Germinal center (tissue), 1 donor: ENCODE measurements around the gene CHPF.

Source experiments
- DNase-seq: peaks from one replicate; pipeline ENCODE4 v3.0.0; 2012; ENCODE audit warnings: mixed read lengths, low spot score

CHPF gene, protein sequence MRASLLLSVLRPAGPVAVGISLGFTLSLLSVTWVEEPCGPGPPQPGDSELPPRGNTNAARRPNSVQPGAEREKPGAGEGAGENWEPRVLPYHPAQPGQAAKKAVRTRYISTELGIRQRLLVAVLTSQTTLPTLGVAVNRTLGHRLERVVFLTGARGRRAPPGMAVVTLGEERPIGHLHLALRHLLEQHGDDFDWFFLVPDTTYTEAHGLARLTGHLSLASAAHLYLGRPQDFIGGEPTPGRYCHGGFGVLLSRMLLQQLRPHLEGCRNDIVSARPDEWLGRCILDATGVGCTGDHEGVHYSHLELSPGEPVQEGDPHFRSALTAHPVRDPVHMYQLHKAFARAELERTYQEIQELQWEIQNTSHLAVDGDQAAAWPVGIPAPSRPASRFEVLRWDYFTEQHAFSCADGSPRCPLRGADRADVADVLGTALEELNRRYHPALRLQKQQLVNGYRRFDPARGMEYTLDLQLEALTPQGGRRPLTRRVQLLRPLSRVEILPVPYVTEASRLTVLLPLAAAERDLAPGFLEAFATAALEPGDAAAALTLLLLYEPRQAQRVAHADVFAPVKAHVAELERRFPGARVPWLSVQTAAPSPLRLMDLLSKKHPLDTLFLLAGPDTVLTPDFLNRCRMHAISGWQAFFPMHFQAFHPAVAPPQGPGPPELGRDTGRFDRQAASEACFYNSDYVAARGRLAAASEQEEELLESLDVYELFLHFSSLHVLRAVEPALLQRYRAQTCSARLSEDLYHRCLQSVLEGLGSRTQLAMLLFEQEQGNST

DNA sequence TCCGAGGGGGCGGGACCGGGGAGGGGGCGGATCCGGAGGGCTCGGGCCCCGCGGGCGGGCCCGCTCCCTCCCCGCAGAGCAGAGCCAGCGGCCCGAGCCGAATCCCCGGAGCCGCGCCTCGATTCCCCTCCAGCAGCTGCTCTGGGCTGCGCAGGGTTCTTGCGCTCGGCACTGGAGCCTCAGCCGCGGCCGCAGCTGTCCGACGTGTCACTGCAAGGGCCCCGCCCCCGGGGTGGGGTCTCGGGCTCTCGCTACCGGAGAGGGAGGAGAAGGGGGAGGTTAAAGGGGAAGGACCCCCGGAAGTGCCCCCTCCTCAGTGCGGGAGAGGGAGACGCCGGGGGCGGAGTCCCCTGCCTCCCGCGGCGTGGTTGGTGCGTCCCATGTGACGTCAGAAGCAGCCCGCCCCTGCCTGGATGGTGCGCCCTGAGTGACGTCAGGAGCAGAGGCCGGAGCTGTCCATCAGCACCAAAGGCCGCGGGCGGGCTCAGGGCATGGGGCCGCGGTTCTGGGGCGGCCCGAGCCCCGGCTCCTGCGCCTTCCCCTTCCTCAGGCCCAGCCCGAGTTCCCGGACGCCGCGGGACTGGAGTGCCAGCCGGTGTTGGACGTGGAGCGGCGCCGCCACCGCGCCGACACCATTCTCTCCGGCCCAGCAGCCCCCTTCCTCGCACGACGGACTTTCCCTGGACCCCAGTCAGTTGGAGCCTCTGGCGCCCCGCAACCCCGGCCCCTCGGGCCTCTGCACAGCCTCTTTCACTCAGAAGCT, at the start of gene CHPF, which contains the start of gene TMEM198:
Gene CHPF (minus strand): TSS at position 214 of the 763 bp plus-strand sequence. CDS start 271 bp downstream, outside the sequence.
Gene TMEM198 (plus strand): TSS at position 433 of the 763 bp plus-strand sequence. CDS start 700 bp downstream, outside the sequence.
- peak; percentile 96 for DNase-seq

DNA sequence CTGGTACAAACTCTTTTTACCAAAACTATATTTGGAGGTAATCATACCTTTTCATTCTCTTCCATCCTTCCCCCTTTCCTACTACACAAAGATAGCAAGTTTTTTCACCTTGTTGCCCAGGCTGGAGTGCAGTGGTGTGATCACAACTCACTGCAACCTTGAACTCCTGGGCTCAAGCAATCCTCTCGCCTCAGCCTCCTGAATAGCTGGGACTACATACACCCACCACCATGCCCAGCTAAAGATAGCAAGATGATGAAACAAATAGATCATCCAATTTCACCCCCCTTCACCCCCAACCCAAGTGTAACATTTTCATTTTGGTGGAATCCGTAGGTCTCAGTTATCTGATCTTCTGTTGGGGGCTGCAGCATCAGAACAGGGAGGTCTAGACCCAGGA, 49.5 kb upstream of the CHPF start:
- no peak for DNase-seq

DNA sequence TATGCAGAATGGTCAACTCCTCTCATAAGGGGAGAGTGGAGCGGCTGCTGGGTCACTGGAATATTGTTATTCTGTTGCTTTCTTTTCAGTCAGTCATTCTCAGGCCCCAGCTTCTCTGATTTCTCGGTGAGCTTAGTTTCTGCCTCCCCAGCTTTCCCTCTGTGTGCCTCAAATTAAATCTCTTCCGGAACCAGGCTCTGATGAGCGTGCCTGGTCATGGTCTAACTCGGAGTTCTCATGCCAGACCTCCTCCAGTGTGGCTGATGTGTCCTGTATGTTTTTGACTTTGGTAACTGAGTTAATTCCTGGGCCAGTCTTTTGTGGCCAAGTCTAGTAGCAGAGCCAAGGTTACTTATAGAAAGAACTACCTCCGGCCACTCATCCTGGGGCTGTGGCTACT, 49.1 kb upstream of the CHPF start:
- DNase-seq: no peak

DNA sequence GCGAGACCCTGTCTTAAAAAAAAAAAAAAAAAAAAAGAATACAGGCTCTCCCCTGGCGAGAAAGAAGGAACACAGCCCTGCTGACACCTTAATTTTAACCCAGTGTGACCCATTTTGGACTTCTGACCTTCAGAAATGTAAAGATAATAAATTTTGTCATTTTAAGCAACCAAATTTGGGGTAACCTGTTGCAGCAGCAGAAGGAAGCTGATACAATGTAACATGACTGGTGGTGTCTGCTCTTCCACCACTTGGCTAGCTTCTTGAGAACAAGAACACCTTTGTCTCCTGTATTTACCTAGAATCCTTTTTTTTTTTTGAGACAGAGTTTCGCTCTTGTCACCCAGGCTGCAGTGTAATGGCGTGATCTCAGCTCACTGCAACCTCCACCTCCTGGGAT, 47.5 kb upstream of the CHPF start:
- no peak for DNase-seq

DNA sequence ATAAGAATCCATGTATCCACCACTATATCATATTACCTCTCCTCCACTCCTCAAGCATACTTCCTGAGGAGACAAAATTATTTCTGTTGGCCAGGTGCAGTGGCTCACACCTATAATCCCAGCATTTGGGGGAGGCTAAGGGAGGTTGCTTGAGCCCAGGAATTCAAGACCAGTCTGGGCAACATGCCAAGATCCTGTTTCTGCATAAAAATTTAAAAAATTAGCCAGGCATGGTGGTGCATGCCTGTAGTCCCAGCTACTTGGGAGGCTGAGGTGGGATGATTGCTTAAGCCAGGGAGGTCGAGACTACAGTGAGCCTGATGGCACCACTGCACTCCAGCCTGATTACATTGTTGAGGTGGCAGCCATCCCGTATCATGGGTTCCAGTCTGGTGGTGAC, 37.7 kb upstream of the CHPF start:
- no peak for DNase-seq

DNA sequence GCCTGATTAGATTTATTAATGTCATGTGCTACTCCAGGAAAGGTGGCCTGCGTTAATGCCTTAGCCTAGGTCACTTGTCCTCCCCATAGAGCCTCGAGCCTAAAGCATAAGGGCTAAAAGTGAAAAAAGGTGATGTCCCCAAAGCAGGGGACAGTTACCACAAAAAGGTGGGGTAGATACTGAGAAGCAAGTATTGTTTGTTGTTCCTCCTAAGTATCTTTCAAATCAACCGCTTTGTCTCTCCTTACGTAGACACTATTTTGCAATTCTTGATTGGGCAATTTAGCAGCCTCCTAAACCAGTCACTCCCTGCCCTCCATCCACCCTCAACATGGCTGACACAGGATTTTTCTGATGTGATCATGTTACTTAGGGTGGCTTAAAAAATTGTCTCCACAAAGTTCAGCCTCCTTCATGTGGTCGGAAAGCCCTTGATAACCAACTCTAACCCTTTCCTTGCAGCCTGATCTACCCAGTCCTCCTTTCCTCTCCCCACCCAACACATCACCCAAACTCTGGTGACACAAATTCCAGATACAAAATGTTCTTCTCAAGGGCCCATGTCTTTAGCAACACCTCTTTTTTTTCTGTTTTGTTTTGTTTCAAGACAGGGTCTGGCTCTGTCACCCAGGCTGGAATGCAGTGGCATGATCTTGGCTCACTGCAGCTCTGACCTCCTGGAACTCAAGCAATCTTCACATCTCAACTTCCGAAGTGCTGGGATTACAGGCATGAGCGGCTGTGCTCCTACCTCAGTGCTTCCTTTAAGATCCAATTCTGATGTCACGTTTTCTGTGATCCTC, 35.4 kb upstream of the CHPF start:
- no peak for DNase-seq

DNA sequence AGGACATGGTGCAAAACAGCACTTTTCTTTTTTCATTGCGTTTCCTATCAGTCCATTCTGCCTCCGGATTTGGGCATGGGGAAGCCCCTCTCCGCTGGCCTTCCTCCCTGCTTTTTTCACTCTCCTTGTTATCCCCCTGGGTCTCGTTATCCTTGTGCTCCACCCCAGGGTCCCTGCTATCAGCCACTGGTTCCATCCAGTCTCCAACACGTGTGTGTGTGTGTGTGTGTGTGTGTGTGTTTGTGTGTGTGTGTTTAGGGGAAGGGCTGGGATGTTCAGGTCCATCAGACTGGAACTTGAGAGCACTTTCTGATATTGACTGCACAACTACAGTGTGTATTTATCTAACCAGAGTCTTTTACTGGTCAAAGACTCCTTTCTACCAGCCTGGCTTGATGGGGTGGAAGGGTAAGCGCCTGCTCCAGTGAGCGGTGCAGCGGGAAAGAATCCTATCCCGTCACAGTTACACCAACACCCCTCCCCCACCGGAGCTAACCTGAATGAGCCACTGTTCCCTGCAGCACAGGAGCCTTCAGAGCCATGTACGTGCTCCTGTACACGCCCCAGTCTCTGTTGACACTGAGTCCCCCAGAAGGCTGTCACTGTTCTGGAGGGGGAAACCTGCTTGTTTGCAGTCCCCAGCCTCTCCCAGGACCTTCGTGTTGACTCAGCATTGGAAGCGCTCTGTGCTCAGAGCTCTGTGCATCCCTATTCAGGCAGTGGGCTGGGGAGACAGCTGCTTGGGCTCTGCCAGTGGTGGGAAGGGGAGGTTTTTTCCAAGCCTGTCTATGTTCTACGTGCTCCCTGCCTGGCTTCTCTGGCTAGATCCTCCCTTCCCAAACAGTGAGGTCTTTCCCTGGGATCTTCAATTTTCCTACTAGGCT, 33.1 kb upstream of the CHPF start:
- no peak for DNase-seq

DNA sequence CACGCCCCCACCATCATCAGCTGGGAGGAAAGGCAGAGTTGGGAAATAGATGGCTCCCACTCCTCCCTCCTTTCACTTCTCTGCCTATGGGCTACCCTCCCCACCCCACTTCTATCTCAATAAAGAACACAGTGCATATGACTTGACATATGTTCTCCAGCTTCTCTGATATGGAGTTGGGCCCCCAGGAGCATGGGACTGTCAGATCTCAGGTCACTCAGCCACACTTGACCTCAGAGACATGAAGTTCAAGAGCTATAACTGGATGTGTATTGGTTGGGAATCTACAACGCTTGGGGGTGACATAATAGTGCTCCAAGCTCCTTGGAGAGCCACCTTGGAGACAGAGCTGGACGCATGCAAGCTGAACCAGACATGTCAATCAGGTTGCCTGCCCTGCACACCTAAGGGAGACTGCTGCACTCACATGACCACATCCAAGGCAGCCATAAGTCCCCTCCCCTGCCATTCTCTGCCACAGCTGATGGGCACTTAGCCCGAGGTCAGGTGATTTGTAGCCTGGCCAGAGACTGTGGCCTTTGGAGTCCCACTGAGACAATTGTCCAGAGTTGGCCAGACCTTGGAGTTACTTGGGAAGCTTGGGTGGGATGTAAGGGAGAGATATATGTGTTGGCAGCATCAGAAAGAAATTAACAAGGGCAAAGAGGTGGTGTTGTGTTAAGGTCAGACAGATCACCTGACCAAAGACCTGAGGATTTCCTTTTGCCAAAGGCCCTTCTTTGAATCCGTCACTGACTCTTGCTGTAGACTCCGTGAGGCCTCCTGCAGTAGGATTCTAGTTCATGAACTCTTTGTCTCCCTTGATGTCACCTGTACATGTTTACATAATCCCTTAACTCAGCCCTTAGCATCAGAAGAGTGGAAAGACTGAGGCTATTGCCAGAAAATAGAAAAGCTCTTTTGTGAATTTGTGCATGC, 32.2 kb upstream of the CHPF start:
- no peak for DNase-seq

DNA sequence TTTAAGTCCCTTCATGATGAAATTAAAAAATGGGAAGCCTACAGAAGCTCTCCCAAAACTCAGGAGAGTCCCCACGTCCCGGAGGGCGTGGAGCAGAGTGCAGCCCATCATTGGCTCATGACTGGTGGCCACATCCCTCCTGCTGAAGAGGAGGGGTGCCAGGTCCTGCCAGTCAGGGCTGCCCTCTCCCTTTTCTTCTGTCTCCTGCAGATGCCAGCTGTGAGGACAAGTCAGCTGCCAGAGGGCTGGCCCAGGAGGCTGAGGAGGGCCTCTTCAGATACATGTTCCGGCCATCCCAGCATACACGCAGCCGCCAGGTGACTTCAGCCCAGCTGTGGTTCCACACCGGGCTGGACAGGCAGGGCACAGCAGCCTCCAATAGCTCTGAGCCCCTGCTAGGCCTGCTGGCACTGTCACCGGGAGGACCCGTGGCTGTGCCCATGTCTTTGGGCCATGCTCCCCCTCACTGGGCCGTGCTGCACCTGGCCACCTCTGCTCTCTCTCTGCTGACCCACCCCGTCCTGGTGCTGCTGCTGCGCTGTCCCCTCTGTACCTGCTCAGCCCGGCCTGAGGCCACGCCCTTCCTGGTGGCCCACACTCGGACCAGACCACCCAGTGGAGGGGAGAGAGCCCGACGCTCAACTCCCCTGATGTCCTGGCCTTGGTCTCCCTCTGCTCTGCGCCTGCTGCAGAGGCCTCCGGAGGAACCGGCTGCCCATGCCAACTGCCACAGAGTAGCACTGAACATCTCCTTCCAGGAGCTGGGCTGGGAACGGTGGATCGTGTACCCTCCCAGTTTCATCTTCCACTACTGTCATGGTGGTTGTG, 31.1 kb upstream of the CHPF start:
- DNase-seq: no peak

DNA sequence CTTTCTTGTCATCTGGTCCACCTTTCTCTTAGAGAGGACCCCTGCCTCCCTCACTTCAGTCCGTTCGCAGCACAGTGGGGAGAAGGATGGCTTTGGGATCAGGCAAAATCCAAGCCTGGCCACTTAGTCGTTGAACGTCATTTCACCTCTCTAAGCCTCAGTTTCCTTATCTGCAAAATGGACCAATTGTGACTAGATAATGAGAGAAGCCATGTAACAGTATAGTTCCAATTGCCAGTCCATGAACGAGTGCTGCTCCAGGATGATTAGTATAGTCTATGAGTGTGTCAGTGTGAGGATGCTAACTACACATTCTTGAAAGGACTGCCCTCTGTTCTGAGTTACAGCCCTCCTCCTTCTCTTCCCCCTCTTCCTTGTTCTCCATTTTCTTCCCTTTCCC, 29.6 kb upstream of the CHPF start:
- no peak for DNase-seq

DNA sequence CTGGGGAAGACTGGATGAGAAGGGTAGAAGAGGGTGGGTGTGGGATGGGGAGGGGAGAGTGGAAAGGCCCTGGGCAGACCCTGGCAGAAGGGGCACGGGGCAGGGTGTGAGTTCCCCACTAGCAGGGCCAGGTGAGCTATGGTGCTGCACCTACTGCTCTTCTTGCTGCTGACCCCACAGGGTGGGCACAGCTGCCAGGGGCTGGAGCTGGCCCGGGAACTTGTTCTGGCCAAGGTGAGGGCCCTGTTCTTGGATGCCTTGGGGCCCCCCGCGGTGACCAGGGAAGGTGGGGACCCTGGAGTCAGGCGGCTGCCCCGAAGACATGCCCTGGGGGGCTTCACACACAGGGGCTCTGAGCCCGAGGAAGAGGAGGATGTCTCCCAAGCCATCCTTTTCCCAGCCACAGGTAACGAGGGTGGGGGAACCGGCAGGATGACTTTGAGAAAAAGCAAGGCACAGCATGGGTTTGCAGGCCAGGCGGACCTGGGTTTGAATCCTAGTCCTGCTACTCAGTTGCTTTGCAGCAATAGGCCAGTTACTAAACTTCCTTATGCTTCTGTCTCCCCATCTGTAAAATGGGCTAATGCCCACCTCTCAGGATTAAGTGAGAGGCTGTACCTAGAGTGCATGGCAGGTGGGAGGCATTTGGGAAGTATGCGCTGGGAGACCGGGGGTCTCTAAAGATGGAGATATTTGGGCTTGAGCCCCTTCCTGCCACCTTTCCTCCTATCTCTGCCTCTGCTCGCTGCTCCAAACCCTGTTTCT, 28.8 kb upstream of the CHPF start, which contains the start of gene INHA:
Gene INHA (plus strand): TSS at position 74 of the 765 bp plus-strand sequence. CDS start 65 bp downstream, at position 139.
- DNase-seq: no peak

DNA sequence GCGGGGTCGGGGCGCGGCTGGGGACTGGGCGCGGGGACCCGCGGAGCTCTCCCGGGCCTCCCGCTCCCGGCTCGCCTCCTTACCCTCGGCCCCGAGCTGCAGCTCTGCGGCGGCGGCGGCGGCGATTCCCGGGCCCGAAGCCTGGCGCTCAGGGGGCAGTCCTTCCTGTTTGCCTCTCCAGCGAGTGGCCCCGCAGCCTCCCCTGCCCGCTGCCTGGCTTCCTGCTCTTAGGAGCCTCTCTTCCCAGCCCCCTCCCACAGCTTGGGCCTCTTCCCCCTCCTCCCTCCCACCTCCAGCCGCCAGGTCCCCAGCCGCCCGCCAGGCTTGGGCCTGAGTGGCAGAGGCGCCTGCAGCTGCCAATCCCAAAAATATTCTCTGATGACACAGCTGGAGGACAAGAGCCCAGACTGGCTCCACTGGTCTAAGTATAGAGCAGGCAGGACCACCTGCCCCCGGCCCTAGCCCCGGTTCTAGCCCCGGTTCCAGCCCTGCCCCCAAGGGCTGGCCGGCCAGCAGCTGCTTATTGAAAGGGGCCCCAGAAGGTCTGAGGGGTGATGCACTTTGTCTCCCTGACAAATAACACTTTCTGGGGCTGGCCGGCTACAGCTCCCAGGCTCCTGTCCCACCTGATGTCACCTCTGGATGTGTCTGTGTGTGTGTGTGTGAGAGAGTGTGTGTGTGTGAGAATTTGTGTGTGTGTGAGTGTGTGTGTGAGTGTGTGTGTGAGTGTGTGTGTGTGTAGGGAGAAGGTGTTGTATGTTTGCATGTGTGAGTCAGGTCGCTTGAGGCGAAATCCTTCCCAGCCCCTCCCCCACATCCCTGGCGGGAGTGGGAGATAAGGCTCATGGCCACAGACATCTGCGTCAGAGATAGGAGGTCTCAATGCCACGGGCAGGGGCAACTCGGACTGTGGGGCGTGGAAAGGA, 28.0 kb upstream of the CHPF start, which contains the start of gene OBSL1:
Gene OBSL1 (minus strand): TSS at position 229 of the 926 bp plus-strand sequence. CDS start 307 bp downstream, outside the sequence.
- DNase-seq: no peak

DNA sequence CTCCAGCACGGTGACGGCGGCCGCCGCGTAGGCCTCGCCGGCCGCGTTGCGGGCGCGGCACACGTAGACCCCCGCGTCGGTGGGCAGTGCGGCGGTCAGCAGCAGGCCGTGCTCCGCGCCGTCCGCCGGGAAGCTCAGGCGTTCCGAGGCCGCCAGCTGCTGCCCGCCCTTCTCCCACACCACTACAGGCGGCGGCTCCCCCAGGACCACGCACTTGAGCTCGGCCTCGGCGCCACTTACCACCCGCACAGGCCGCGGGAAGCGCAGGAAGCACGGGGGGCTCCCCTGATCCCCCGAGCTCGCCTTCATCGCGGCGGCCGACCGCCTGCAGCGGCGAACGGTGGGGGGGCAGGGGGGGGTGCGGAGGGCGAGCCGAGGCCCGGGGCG, 27.3 kb upstream of the CHPF start:
- no peak for DNase-seq

DNA sequence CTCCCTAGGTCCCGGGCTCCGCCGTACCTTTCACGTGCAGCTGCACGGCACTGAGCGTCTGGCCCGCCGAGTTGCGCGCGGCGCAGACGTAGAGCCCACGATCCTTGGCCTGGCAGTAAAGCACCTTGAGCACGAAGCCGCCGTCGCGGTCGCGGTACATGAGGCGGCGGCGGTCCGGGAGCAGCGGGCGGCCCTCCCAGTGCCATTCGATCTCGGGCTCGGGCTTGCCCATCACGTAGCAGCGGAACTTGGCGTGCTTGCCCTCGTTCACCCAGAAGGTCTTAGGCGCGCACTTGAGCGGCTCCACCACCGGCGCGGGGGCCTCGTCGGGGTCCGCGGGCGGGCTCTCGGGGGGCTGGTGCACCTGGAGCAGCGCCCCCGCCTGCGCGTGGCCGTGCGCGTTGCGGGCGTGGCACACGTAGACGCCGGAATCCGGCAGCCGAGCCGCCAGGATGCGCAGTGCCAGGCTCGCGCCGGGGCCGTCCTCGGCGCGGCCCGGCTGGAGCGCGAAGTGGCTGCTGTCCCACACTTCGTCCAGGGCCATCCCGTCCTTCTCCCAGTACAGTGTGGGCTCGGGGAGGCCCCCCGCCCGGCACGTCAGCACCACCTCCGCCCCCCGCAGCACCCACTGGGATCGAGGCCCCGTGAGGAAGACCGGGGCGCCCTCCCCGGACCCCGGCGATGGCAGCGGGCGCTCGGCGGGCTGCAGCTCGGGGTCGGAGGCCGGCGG, 26.8 kb upstream of the CHPF start:
- DNase-seq: no peak

DNA sequence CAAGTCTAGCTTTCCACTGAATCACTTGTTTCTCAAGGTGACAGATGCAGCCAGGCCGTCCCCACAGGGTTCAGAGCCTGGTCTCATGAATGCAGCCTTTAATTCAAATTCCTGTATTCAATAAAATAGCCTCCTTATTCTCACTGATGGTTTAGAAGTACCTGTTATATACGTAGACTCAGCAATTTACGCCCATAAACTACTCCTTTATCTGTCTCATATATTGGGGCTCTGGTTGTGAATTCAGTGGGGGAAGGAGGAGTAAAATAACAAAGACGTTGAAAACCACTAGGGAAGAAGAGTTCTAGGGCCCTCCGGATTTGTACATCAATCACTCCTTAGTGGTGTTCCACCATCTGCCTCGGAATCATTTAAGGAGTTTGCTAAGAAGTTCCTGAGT, 26.0 kb upstream of the CHPF start:
- no peak for DNase-seq

DNA sequence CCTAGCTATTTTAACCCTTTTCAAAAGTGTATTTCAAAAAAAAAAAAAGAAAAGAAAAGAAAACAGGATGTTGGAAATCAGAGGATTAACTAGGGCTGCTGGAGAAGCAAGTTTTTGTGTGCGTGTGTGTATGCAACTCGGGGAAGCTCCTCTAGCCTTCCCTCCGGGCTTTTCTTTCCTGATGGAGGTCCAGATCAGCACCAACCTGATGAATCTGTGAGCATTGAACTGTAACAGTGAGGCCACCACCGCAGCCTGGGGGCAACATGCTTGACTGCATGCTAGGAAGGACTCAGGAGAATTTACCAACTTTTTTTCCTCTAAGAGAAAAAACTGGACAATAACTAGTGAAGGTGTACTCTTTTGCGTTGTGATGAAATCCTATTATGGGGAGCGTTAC, 25.4 kb upstream of the CHPF start:
- no peak for DNase-seq
